Stimulated activated CD8-positive, alpha-beta memory T cell treated with anti-CD3 and anti-CD28 coated beads, Interleukin-4, amount 100 ng/mL, for 4 hours (primary cell): ENCODE measurements around the gene SLC25A18.

Source experiments
- DNase-seq, 2 donors: peaks; one replicate each; pipeline ENCODE4 v3.0.0-alpha.2; 2020; ENCODE audit warnings: low read depth in 2 of 2, low spot score in 1 of 2

Gene SLC25A18

DNA sequence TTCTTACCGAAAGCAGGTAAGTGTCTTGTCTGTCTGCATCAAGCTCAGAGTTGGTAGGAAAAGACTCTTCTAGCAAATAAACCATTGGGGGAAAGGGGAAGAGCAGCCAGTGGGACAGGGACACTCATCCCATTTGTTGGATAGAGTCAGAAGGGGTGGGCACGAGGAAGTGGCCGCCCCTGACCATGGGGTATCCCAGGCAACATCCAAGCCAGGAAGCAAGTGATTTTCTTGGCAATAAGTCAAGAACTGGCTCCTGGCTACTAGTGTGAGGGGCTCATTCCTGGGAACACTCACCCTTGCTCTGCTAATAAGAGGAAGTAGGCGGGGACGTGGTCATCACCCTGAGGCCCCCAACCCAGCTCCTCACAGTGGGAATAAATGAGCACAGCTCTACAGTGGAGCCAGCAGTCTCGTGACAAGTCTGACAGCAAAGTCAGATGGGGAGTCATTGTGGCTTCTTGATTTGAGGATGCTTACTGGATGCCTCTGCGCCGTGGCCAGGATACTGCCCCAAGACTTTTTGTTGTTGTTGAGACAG lies 6.7 kb downstream of the SLC25A18 start:
- no peak for DNase-seq

DNA sequence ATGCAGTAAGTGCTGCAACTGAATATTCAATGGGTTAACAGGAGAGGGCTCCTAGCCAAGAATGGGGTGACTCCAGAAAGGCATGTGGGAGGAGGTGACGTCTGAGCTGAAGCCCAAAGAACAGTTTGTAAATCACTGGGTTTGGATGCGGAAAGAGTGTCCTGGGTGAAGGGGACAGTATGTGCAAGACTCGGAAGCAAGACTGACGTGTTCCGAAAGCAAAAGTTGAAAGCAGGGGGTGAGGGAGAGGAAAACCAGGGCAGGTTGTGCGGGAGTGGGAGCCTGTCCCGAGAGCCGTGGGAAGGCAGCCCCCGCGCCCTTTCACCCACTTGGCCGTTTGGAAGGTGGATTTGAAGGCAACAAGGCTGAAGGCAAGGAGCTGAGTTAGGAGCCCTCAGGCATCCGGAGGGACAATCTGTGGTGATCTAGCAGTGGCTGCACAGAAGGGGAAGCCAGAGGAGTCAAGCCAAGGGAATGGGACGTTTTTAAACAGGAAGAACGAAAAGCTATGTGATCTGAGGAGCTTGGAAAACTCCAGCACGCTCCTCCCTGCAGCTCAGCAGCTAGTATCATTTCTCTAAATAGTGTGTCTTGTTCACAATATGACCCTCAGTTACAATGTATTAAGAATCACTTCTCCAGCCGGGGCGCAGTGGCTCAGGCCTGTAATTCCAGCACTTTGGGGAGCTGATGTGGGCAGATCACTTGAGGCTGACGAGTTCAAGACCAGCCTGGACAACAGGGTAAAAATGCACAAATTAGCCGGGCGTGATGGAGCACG lies 7.7 kb downstream of the SLC25A18 start:
- DNase-seq = no peak

DNA sequence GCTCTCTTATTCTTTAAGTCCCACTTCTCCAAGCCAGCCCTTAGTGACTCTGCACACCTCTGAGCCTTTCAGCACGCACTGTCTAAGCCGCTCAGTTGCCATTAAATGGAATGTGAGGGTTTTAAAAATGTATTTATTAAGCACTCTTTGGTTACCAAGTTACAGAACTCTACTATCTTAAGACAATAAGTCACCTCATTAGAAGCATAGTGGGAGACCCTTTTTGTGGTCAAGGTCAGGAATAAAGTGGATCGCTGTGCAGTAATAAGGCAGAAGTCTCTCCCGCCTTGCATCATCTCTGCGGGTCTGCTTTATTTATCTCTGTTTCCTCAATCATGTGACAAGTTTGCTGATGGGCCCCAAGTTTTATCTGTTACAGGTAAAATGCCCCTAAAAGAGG lies 11.9 kb downstream of the SLC25A18 start:
- no peak for DNase-seq

DNA sequence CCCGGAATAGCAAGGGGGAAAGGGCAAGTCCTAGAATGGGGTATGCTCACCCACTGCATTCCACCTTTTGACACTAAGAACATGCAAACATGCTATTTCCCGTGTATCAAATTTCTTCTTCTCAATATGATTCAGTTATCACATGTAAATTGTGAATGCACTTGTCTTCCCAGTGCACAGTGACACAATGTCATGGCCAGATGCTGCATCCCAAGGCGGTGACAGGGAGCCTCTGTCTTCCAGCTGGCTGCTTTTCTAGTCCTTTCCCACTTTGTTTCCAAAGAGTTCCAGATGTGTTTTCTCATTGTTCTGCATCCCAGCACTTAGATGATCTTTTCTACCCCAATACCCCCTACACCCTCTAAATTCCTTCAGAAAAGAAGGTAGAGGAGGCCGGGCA lies 12.4 kb downstream of the SLC25A18 start:
- no peak for DNase-seq

DNA sequence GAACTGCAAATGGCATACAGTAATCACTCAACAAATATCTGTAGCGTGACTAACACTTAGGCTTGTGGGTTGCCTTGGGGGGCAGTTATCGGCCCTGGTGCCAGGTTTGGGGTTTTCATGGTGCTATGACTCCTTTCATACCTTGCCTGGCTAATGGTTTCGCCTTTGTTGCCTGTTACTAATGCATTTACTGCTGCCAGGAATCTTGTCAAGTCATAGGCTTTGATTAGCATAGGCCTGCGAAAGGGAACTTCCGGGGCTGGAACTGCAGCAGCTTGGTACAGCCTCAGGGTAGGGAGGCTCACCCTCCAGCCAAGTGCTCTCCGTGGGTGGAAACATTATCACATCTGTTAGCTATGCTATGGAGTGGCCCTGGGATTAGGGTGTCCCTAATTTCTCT lies 13.2 kb downstream of the SLC25A18 start:
- no peak for DNase-seq

DNA sequence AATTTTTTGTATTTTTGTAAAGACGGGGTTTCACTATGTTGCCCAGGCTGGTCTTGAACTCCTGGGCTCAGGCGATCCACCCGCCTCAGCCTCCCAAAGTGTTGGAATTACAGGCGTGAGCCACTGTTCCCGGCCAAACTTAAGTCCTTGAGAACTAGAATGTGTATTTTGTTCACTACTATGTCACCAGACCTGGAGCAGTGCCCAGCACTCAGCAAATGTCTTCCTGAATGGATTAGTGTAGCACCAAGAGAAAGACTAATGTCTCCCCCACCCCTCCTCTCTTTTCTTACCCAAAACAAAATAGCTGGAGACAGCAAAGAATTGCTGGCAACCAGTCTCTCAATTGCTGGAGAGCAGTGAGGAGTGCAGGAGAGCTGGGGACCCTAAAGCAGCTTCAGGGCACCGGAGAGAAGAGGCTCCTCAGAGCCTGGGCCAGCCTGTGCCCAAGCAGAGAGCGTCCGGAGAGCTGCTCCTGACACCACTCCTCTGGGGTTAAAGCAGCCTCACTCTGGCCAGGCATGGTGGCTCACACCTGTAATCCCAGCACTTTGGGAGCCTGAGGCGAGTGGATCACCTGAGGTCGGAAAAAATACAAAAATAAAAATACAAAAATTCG lies 14.9 kb downstream of the SLC25A18 start:
- no peak for DNase-seq

DNA sequence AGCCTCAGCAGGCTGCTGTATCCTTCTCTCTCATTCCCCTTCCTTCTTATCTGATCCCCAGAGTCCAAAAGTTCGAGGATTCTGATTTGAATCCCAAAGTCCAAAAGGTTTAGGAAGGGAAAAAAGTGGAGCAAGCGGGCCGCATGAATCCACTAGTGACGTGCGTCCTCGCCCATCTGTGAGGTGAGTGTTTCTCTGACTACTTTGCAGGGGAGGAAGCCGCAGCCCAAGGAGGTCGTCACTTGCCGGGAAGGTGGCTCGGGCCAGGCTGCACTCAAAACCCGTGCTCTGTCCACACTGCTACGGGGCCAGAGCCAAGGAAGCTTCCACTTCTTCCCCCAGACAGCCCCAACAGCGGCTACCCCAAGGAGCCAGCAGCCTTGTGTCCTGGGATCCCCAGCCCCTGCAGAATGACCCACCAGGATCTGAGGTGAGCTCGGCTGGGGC lies 16.3 kb downstream of the SLC25A18 start:
- DNase-seq = no peak

DNA sequence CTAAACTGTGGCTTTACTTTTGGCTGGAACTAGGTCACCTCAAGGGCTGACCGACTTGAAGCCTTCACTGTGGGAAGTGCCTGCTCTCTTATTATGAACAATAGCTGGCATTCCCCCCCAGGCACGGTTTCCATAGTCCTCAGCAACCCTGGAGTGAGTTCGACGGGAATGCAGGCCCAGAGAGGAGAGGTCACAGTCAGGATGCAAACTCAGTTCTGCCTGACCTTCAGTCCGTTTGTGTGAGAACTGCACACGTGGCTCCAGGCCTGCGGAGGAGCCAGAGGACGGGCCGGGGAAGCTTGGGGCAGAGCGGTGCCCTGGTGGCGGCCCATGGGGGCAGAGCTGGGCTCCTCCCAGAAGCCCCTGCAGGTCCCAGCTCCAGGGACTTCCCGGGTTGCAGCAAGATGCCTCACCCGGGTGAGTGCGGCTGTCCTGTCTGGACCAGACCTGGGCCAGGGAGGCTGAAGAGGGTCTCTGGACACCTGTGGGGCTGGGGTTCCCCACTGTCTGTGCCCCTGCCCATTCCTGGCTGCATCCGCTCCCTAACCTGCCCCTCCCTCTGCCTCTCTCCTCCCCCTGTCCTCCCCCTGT lies 17.2 kb downstream of the SLC25A18 start:
- no peak for DNase-seq

DNA sequence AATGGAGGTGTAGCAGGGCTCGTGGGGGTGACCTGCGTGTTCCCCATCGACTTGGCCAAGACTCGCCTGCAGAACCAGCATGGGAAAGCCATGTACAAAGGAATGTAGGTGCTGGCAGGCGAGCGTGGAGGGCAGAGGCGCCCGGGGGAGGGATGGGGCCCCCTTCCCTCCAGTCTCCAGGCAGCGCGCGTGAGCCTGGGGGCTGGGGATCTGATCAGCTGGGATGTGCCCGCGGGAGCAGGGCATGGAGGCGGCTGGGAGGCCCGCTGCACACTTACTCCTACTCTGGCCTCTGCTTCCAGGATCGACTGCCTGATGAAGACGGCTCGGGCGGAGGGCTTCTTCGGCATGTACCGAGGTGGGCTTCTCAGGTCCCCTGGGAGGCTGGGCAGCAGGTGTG lies 17.8 kb downstream of the SLC25A18 start:
- DNase-seq = no peak

DNA sequence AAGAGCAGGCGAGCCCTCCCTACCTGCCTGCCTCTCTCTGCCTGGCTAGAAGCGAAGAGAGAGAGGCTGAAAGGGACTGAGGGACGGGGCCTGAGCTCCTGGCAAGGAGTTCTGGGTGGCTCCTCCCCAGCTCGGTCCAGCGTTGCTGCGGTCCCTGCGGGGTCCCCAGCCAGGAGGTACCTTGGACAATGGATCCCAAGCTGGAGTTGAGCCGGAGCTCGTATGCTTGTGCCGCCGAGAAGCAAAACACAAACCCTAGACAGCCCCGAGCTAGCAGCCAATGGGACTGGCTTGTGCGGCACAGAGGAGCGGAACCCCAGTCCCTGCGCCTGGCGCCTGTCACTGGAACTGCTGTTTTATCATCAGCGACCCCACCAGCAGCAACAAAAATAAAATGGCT lies 18.3 kb downstream of the SLC25A18 start:
- DNase-seq = no peak

DNA sequence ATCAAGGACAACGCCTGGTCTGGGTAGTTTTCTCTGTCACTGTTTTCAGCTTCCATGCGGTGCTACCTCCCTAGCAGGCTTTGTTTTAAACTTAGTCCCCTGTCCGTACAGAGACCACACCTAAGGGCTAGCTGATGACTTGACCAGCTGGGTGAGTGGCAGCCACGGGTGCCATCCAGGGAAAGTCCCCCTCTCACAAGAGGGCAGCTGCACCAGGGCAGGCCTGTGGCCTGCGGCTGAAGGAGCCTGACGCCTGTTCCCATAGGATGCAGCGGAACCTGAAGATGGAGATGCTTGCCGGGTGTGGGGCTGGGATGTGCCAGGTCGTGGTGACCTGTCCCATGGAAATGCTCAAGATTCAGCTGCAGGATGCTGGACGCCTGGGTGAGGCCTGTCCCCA lies 19.9 kb downstream of the SLC25A18 start:
- no peak for DNase-seq

DNA sequence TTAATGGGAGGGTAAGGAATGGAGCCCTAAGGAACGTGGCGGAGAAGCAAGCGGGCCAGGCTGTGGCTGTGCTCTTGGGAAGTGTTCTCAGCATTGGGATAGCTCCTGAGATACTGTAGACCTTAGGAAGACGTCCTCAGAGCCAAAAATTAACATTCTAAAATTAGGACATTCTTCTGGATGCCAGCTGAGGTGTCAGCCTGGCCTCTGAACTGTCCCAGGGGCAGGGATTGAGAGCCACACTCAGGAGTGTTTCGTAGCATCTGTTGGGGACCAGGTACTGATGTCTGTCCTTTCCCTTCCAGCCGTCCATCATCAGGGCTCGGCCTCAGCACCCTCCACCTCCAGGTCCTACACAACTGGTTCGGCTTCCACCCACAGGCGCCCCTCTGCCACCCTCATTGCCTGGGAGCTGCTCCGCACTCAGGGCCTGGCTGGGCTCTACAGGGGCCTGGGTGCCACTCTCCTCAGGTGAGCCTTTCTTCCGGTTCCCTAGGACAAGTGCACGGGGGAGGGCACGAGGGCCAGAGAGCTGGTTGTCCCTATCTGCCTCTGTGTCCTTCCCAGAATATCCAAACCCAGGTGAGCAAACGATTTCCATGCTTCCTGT lies 23.6 kb downstream of the SLC25A18 start:
- no peak for DNase-seq

DNA sequence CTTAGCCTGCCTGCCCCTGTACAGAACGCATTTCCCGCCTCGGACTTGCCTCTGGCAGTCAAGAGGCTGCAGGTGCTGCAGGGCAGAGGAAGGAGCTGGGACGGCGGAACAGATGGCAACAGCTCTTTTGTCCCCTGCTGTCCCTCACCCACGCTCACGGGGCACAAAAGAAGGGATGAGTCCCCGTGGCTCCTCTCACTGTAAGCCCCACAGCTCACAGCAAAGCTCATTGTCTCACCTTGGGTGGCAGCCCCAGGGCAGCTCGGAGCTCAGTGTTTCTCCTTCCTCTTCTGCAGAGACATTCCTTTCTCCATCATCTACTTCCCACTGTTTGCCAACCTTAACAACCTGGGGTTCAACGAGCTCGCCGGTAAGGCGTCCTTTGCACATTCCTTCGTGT lies 24.3 kb downstream of the SLC25A18 start:
- DNase-seq = no peak

DNA sequence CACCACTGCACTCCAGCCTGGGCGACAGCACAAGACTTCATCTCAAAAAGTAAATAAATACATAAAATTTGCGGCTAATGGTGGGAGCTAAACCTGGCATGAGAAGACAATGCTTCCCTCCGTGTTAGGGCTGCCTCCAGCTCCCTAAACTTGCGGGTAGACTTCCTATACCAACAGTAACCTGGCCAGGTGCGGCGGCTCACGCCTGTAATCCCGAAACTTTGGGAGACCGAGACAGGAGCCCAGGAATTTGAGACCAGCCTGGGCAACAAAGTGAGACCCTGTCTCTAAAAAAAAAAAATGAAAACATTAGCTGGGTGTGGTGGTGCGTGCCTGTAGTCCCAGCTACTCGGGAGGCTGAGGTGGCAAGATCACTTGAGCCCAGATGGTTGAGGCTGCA lies 25.3 kb downstream of the SLC25A18 start:
- DNase-seq = no peak

DNA sequence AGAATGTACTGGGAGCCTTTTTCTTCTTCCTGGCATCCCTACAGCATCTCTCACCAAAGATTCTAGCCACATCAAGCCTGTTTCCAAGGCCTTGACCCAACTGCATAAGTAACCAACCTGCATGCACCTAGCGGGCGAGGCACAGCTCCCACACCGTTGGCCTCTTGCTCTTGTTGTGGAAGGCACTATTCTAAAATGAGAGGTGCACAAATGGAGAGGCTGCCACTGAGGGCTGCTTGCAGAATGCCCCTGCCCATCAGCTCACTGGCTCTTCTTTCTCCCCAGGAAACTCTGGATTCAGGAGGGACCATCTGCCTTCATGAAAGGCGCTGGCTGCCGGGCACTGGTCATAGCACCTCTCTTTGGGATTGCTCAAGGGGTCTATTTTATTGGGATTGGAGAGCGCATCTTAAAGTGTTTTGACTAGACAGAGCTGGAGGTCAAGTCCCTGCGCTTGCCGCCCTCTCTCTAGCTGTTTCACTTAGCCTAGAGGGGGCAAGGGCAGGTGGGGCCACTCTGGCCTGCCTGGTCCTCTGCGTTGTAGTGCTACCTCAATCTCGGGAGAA lies 26.6 kb downstream of the SLC25A18 start:
- no peak for DNase-seq

DNA sequence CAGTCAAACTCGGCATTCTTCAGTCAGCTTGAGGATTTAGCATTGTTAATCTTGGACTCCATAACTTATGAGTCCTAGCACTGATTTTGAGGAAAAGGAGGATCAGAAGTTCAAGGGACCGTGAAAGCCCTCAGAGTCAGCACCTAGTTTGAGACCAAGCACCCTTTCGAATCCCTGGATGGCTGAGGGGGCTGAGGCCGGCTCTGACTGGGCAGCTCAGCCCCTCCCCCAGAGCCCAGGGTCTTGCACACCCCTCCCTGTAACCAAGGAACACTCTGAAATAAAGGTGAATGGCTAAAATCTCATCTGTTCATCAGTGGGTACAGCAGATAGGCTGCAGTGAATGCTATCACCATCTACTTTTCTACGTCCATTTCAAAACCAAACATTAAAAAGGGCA lies 27.3 kb downstream of the SLC25A18 start:
- DNase-seq = no peak

DNA sequence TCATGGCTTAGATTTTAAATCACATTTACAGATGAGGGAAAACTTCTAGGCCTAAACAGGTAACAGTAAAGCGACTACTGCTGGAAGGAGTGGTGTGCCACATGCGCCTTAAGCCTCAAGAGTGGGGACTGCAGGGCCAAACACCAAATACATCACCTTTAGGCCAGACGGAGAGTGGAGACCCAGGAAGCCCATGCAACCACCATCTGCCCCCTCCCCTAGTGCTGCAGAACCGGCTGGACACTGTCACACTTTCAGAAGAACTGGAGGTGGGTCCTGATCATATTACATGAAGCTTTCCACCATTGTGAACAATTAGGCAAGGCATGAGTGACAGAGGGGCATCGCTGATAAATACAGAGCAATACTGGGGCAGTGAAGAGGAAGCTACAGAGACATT lies 28.9 kb downstream of the SLC25A18 start:
- DNase-seq = no peak

DNA sequence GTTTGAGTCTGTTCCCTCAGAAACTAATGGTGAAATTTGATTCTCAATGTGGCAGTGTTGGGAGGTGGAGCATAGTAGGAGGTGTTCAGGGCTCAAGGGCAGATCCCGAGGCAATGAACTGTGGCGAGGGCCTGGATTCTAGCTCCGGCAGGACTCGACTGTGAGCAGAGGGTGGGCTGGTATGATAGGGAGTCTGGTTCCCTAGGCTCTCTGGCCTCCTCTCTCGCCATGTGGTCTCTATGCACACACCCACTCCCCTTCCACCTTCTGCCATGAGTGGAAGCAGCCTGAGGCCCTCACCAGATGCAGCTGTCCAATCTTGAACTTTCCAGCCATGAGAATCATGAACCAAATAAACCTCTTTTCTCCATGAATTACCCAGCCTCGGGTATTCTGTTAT lies 32.9 kb downstream of the SLC25A18 start:
- DNase-seq = no peak

DNA sequence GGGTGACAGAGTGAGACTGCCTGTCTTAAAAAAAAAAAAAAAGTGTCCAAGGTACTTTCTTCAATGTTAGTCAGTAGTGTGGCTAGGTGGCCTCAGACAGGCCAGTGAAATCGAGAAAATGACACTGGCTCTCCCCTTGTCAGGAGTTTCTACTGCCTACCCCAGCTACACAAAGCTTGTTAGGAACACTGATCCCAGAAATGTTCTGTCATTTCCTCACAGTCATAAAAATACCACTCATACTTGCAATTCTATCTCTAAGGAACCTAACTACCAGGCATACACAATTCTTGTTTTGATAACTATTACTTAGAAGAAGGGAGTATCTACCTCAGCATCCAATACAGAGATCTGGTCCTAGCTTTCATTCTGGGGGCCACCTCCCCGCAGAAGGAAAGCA lies 33.9 kb downstream of the SLC25A18 start:
- no peak for DNase-seq

DNA sequence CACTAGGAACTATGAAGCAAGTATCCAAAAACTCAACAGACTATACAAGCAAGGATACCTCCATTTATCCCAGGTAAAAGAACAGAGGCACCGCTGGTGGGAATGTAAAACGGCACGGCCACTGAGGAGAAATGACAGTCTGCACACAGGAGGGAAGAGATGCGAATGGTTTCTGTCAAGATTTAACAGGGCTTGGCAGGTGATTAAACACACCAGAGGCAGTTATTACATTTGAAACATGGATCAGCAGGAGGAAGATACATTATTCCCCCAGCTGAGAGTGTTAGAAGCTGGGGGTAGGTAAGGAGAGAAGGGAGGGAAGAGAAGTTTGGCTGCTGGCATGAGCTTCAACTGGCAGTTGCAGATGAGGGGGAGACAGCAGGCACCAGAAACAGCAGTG lies 35.0 kb downstream of the SLC25A18 start:
- no peak for DNase-seq

DNA sequence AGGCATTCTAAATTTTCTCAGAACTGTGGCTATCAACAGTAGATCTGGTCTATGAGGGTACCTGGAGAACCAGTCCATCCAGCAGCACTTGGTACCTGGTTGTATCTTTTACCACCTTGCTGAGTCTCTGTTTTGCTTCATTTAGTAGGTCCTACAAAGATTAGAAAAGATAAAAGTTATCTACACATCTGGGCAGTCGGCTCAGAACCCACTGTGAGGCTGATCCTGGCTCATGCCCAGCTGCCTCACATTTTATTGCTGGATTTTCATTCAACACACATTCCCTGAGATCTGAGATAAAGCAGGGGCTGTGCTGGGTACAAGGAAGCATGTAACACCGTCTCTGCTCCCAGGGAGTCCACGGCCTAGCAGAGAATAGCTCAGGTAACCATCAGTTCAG lies 37.7 kb downstream of the SLC25A18 start:
- DNase-seq = no peak

DNA sequence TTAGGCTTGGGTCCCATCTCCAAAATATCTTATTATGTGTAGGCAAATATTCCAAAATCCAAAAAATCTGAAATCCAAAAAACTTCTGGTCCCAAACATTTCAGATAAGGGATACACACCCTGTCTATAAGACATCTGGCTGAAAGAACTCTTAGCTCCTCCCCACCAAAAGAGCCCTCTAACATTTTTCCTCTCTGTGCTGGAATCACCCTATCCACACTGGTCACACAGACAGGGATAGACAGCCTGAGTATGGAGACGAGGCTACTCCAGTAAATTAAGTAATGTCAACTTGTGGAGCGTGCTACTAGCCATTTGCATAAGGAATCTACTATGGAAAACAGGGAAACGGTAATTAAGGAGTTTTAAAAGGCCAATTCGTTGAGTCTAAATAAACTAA lies 40.4 kb downstream of the SLC25A18 start:
- no peak for DNase-seq
